GM21526 (cell line): Measurements from ENCODE around the gene ROBO1.

Experiments used
- ATAC-seq: cut with Tn5 transposase; IDR thresholded peaks from one replicate; pipeline ENCODE4 v1.9.1; 2021; ENCODE audit warnings: moderate library complexity; ENCODE audit not compliant: unreplicated experiment, low FRiP score

ROBO1 gene

DNA sequence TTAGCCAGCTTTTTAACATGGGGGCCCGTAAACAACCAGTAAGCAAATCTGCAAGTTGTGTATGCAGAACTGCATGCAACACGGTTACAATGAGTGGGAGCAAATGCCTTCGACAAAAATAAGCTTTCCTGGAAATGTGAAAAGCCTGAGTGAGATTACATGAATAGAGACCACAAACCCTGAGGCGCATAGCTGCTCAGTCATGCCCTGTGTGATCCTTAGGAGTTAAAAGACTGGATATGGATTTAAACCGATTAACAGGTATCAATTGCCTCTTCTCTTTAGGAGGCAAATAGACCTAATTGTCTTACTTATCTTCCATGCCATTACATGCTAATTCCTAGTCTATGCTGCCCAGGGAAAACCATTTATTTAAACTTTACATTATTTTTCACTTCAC, 810.3 kb downstream of the ROBO1 start:
- ATAC-seq = no peak

DNA sequence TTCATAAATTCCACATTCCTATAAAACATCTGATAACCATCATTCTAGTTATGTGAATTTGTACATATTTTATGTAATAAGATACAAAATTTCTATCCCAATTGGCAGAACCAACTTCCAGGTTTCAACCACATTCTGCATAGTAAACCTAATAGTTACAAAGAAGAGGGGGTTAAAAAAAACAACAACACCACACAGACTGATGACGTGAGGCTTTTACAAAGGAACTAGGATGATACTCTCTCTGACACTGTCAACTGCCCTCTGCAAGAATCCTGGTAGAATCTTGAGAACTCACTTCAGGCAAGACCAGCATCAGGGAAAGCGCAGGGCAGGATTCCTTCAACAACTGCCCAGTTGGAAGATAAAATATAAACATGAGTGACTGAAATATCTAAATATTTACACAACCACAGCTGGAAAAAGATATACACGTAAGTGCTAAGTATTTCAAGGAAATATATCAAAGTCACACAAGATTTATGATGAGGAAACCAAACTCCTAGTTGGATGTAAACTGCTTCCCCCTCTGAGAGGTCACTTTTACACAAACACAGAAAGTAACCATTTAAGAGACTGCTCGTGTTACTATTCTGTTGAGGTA, 816.4 kb downstream of the ROBO1 start:
- no peak for ATAC-seq

DNA sequence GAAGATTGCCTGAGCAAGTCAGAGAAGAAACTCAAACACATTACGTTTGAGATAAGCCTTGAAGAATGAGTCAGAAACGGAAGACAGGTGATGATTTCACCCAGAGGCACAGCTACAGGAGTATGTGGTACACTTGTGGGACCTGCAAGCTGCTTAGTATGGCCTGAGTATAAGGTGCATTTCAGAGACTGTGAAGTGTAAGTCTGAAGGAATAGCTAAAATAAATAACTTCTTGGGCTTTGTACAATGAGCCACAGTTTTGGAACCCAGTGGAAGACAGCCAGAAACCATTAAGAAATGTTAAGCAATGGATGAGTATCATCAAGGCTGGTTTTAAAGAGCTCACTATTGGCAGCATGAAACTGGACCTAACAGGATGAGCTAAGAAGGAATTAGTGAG, 826.2 kb downstream of the ROBO1 start:
- no peak for ATAC-seq

DNA sequence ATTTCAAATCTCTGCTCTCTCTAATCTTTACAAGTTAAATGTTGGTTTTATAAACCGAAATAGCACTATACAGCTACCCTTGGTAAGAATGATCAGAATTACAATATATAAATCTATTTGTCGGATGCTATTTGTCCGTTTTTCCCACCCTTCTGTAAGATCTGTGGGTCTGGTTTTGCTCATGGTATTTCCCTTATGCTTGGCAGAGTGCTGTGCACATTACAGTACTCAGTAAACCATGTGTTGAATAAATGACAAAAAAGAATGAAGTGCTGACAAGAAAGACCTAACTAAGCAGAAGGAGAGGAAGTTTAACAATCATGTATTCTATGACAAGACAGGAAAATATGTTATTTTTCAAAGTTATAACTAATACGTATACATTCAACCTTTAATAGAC, 827.2 kb downstream of the ROBO1 start:
- no peak for ATAC-seq

DNA sequence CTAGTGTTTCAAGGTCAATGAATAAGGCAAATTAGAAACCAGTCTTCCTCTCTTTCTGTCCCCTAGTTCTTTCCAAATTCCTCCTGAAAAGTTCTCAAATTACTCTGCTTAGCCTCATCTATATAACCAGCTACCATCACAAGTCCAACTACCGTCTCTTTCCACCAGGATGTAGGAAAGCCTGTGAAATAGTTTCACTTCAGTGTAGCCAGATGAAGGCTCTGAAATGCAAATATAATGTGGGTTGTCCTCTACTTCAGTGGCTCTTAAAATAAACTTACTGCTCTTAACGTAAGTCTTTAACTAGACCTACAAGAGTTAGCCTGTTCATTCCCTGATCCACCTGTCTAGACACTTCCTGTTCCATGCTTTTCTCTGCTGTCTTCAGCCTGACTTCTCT, 827.7 kb downstream of the ROBO1 start:
- no peak for ATAC-seq

DNA sequence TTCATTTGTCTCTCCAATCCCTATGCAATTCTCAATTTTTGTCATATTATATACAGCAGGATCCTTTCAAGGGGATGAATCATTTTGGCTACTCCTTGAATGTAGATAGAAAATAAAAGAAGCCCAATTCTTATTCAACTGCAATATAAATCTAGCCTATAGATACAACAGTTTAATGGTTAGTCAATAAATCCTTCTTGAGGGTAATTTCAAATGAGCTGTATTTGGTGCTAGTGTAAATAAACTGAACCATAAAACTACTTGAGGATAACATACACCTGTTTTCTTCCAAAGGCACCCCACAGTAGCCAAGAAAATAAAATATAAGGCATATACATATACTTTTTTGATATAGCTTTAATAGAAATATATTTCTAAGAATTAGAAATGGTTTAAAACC, 830.3 kb downstream of the ROBO1 start:
- ATAC-seq = no peak

DNA sequence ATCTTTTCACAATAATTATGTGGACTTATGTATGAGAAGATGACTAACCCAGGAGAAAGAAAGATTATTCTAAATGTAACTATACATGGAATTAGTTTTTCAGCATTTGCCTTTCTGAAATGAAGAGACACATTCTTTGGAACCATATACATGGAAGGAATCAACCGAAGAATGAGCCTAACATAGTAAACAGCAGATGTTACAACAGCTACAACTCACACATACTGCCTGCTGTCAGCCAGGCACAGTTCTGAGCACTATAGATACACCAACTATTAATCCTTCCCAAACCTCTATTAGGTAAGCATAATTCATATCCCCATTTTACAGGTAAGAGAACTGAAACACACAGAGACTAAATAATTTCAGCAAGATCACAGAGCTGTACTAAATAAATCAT, 840.0 kb downstream of the ROBO1 start:
- no peak for ATAC-seq

DNA sequence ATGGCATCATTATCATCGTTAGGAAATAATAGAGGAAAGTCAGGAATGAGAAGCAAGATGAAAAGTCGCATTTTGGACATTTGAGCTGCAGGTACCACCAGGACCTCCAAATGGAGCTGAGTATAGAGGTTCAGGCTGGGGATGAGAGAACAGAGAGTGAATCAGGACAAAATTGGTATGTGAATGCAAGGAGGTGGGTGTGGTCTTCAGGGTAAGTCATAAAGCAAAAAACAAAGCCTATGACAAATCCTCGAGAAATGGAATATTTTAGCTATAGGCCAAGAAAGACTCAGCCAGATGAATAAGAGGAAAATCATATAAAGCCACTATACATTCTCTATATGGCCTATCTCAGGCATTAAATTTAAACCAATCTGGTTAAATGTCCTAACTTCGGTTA, 841.3 kb downstream of the ROBO1 start:
- no peak for ATAC-seq

DNA sequence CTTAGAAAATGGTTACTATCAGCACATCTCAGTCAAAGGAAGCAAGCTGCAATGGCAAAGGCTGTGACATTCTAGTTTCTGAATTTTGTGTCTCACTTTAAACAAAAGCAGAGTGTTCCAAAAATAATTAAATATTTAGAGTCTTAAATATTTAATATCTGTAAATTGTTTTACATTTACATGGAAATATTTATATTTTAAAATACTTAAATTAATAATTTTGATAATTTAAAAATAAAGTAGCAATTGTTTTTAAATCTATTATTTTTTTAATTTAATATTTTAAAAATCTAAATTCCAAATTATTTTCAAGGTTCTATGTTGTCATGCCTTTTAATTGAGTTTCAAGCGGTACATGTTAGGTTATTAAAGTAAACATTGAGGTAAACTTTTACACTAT, 843.1 kb downstream of the ROBO1 start:
- ATAC-seq = no peak

DNA sequence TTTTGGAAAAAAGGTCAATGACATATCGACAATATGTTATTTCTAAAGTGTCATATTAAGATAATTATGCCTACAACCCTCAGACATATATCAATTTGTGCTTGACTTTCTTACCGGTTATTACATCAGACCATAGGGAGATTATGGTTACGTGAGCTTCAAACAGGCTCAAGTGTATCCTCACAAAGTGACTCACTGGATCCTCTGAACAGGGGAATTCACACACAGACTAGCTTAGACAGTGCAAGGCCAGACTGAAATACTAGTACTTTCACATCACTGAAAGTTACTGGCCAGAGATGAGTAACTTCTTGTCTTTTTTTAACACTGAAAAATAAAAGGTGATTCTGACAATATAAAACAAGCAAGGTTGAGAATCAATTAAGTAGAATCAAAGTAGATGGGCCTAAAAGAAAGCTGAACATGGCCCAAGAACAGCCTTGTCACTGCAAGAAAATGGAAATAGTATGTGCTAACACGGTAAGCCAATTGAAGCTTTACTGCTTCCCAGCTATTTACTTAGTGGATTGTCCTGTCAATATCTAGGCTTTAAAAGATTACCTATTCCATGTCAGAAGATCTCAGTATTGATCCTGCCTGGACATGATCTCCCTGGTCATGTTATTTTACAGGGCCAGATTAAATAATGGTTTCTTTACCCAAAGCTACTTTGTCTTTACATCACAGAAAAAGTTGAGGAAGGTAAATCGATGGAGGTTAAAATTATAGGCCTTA, 848.6 kb downstream of the ROBO1 start:
- ATAC-seq = no peak

DNA sequence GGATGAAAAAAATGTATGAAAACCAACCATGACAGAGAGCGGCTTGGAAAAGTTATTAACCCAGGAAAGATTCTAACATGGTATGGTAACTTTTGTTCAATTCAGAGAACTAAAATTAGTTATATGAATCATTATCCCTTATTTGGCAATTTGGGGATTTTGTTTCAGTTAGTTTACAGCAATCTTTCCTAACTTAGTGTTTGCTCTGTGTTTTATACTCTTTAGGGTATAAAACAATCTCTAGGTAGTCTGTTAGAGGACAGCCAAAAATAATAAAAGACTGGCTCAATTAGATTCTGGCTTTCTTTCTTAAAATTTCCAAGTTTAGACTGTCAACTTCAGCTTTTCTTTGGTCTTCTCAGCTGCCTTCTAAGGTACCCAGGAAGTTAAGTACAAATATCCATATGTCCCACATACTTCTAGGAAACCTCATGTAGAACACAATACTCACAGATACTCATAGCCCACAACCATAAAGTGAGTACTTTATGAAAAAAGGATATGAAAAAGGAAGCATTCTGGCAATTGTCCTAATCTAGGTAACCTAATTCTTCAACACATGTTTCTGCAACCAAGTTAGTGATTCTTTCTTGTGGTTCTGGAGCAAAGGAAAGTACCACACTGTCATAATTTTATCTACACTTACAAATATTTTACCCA, 849.3 kb downstream of the ROBO1 start:
- no peak for ATAC-seq

DNA sequence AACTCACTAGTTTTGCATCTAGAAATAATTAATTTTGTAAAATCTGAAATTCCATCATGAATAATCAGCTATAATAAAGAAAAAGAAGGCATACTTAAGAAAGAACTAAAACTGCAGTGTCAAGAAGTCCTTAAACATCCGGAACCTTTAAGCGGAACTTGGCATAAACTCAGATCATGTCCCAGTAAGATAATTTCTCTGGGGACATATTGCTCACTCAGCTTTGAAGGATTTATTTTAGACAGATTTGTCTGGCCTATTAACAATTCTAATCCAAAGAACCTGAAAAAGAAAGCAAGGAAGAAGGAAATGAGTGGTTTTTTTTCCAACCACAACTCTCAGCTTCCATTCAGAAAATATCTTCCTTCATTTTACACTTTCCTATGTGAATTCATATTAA, 850.3 kb downstream of the ROBO1 start:
- no peak for ATAC-seq

DNA sequence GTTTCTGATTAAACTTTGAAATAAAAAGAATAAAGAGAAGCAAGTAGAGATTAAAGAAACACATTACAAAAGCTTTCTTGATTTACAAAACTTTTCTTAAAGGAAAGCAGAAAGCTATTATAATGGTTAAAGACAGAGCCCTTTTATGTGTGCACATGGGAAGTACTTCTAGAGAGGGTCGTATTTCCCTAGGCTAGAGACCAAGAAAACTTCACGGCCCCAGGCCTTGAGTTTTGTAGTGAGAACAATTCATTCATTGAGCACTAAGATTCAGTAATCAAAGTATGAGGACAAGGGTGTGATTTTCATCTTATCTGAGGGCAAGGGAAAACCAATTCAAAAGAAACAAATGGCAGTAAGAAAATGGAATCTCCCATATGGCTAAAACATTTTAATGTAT, 854.1 kb downstream of the ROBO1 start:
- no peak for ATAC-seq

DNA sequence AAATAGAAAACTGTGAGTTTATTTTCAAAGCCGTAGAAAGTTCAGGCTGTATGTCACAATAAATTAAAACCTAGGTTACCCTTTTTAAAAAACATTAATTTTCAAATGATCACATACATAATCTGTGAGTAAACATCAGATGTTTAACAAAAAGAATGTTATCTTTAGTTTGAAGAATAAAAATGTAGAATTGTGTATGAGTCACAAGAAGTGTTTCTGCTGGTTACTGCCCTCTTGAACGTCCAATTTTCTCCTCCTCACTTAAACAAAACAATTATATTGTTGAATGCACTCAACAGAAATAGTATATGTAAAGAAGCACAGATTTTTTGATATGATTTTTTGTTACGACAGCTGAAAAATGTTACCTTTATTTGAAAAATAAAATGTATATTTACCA, 855.1 kb downstream of the ROBO1 start:
- ATAC-seq = no peak

DNA sequence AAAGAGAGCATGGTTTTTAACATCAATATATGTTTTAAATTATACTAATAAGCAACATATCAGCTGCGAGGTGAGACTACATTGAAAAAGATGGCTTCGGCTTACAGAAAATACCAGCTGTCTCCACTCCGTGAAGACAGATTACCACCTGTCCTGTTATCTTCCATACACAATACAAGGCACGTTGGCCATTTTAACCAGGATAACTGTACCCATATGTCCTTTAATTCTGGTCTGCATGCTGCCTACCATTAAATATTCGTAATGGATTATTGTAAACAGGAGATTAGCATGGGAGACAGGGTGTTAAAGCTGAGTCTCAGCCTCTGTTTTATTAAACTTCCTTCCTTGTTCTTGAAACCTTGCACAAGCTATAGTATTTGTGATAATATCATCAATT, 855.5 kb downstream of the ROBO1 start:
- no peak for ATAC-seq

DNA sequence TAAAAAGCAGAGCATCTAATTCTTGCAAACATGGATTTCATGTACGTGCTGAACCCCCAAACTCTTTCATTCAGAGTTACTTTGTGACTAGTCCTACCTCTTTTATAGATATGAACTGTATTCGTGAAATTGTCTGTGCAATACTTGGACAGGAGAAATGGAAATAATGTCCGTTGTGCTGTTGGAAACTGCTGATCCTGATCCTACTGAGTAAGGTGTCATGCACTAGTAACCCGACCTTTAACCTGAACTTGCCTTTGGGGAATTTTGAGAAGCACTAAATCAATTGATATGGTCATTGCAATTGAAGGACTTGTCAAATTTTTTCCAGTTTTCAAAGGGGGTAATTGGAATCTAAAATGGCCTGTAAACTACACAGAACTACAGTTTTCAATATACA, 856.4 kb downstream of the ROBO1 start:
- ATAC-seq = no peak

DNA sequence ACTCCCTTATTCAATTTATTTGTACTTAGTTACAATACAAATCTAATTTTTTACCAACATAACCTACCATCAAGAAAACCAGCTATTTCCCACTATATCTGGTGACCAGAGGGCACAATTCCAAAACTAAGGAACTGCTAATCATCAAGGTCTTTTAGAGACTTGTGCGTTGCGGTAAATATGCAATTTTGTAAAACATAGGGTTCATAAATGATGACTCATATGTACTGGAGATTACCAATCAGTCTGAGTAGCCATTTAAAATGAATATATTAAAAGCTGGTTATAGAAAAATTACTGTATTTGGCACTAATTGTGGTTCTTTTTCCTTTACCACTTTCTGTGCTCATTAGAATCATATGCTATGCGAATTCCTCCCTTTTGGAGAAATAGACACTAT, 859.6 kb downstream of the ROBO1 start:
- no peak for ATAC-seq

DNA sequence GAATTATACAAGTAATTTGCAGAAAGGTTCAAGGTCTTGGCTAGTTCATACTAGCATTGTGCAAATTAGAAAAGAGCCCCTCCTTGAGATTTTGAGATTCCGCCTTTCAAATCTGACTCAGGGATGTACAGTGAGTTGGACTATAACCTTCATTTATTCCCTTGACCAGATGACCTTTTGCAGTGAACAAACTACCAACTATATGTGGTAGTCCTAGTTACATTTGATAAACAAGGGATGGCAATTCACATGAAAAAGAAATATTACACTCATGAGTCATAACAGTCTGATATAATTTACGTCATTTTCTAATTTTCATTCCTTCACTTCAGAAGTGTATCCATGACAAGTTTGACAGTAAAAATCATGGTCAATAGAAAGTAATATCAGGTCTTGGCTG, 860.4 kb downstream of the ROBO1 start:
- ATAC-seq = no peak

DNA sequence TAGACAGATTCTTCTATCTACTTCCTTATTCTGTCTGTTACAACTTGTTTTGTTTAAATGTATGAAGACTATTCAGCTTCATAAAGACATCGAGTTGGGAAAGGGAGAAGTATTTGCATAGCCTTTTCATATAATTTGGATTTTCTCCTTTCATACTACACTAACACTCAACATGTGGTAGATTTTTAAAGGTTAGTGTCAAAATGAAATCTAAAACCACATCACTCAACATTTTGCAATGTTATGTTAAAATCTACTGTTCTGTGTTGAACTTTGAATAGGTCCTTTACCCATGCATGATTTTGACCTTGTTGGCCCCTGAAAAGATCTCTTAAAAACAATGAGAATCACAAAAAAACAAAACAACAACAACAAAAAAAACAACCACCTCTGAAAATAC, 860.9 kb downstream of the ROBO1 start:
- ATAC-seq = no peak

DNA sequence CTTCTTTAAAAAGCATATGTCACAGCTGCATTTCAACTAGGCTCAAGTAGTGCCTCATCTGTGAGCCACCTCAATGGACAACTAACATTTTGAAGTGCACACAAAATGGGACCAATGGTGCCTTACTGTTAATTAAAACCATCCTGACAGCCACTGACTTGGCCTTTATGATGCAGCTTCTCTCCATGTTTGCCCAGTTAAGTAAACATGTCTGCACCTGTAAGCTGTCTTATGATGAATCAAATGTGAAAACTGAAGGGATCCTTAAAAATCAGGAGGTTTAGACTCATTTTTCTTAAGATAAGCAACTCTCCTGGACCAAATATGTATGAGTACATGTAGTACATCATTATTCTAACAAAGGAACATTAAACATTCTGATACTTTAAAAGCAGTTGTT, 861.6 kb downstream of the ROBO1 start:
- no peak for ATAC-seq

DNA sequence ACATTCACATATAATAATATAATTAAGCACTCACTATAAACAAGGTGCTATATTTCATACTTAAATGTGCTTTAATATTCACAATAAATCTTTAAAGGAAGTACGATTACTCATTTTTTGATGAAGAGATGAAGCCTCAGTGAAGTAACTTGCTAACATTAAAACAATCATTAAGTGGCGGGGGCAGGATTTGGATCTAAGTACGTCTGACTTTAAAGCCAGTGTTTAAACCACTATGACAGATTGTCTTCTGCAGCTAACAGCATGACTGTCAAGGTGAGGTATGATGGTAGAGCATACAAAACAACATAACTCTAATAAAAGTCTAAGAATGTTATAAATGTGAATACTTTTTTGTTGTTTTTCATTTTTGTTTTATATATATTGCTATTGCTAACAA, 862.1 kb downstream of the ROBO1 start:
- no peak for ATAC-seq

DNA sequence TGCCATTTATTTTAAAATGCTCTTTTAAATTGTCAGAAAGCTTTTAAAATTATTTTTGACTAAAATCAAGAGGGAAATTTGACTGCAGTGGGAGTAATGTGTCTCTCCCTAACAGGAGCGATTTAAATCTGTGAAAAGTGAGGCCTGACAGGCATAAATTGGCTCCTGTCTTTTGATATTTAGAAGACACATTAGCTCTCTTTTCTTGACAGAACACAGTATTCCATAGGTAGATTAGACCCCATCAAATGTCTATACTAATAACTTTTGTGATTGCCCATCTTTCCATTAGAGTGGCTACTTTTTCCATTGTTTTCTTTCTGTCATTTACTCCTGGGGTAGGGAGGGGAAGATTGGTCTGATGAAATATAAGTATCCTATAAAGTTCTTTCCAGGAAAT, 866.3 kb downstream of the ROBO1 start:
- ATAC-seq = no peak
